HepG2 (cell line): ENCODE data around the gene PDP2.

Source experiments
- GTF2F1 ChIP-seq: fragments of 150-350 bp; IDR thresholded peaks from 2 replicates; pipeline ENCODE4 v1.6.1; 2014; ENCODE audit warnings: low read length
- NR1H2 ChIP-seq: sonication (generic); formaldehyde crosslinking; IDR thresholded peaks from 2 replicates; pipeline ENCODE4 v1.8.1; 2022; ENCODE audit warnings: low read depth, missing genetic modification reagents, borderline replicate concordance
- RFX5 ChIP-seq: IDR thresholded peaks from 2 replicates; pipeline ENCODE4 v1.6.1; 2011; ENCODE audit warnings: low read depth, low read length, improper control_type of control experiment
- TBL1XR1 ChIP-seq: fragments of 150-350 bp; IDR thresholded peaks from 2 replicates; pipeline ENCODE4 v1.6.1; 2014; ENCODE audit warnings: borderline replicate concordance, low read length; ENCODE audit not compliant: partially characterized antibody
- ZNF337 ChIP-seq: sonication (generic); formaldehyde crosslinking; IDR thresholded peaks from 2 replicates; pipeline ENCODE4 v1.5.1; 2020; ENCODE audit warnings: missing genetic modification reagents, low read depth, mild to moderate bottlenecking, borderline replicate concordance
- ZNF430 ChIP-seq: sonication (generic); formaldehyde crosslinking; IDR thresholded peaks from 2 replicates; pipeline ENCODE4 v1.9.0; 2021; ENCODE audit warnings: mild to moderate bottlenecking, missing genetic modification reagents
- TF ChIP-seq, protein P1 (sequence below): sonication (generic); formaldehyde crosslinking; IDR thresholded peaks from 2 replicates; pipeline ENCODE4 v1.4.0; 2020; ENCODE audit warnings: missing genetic modification reagents, borderline replicate concordance

DNA sequence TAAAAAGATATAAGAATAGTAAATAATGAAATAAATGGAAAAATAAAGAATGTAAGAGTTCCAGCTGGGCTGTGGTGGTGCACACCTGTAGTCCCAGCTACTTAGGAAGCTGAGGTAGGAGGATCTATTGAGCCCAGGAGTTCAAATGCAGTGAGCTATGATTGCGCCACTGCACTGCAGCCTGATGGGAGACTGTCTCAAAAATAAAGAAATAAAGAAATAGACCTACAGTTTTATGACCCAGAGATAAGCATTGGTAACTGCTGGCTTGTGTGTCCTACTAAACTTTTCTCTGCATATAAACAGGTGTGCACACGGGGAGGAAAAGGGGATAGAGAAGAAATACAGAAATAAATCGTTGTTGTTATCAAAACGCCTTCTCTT is 7.8 kb upstream of the PDP2 start:
- TF ChIP-seq ZNF337 (no peak), RFX5 (no peak), NR1H2 (CRISPR knock-in tag) (no peak), ZNF430 (CRISPR knock-in tag) (no peak), GTF2F1 (no peak), TBL1XR1 (no peak)
- TF ChIP-seq, protein P1, sequence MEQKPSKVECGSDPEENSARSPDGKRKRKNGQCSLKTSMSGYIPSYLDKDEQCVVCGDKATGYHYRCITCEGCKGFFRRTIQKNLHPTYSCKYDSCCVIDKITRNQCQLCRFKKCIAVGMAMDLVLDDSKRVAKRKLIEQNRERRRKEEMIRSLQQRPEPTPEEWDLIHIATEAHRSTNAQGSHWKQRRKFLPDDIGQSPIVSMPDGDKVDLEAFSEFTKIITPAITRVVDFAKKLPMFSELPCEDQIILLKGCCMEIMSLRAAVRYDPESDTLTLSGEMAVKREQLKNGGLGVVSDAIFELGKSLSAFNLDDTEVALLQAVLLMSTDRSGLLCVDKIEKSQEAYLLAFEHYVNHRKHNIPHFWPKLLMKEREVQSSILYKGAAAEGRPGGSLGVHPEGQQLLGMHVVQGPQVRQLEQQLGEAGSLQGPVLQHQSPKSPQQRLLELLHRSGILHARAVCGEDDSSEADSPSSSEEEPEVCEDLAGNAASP (CRISPR knock-in tag) = no peak
